ENCODE data around the gene TUBA8.

GRCh38 chr22:18130018-18130417 lies 19.4 kb downstream of the TUBA8 start:
- TF ChIP-seq CTCF (IDR thresholded peaks at IDR 0.05) (no peak), POLR2A (IDR thresholded peaks at IDR 0.05) (no peak), POLR2AphosphoS5 (IDR thresholded peaks at IDR 0.05) (no peak)
